T-helper 22 cell (primary cell): Measurements from ENCODE around the gene SLFN13.
"Not testable (repeated sequence)": the region's sequence is repeated elsewhere in the genome, so short reads cannot be mapped to it uniquely, and the experiment has no call there.

Source experiments
- DNase-seq: peaks from one replicate; pipeline ENCODE4 v3.0.0-alpha.2; 2020; ENCODE audit warnings: low read depth

SLFN13 gene

DNA sequence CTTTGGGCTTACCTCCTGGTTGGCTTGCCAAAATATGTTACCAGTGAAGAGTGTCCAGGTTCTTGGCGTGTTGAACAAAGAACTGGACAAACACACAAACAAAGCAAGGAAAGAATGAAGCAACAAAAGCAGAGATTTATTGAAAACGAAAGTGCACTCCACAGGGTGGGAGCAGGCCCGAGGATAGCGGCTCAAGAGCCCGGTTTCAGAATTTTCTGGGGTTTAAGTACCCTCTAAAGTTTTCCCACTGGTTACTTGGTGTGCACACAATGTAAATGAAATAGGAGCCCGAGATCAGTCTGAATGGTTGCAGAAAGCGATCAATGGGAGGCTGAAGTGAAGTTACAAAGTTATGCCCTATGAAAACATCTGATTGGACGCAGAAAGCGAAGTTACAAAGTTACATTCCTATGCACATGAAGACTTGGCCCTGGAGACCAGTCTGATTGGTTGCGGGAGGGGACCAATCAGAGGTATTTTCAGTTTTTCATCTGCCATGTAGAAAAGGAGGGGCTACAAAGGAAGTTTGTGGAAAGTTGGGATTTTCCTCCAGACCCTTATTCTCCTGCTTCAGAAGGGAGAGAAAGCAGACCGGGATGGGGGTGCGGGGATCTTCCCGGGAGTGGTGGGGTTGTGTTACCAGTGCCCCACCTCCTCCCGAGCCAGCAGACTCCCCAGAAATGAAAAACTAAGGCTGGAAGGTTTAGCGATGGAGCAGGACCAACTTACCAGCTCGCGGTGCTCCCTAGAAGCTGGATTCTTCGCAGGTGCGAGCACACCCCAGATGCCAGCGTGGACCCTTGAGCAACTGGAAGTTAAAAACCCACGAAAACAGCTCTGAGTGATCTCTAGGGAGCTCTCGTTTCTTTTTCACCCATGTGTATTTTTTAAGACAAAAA is 16.1 kb downstream of the SLFN13 start, which contains the start of gene SLFN12:
Gene SLFN12, minus strand, starts transcription at position 325 of the 899 bp plus-strand sequence. CDS start 9,472 bp downstream, outside the sequence.
- peak; percentile 45 for DNase-seq

GRCh38 chr17:35429702-35430101 is 18.9 kb downstream of the SLFN13 start:
- no peak for DNase-seq

DNA sequence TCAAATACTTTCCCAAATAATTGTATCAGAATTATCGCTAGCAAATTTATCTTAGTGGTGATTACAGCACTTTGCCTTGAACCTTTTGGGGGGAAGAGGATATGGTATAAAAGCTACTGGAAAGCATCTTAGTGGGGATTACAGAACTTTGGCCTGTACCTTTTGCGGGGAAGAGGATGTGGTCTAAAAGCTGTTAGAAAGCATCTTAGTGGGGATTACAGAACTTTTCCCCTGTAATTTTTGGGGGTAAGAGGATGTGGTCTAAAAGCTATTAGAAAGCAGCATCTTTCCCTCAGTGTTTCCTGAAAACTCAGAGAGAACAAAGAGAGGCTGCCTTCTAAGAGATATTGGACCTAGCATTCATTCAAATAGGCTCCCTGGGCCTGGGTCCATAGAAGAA is 20.3 kb downstream of the SLFN13 start:
- DNase-seq, result no peak

DNA sequence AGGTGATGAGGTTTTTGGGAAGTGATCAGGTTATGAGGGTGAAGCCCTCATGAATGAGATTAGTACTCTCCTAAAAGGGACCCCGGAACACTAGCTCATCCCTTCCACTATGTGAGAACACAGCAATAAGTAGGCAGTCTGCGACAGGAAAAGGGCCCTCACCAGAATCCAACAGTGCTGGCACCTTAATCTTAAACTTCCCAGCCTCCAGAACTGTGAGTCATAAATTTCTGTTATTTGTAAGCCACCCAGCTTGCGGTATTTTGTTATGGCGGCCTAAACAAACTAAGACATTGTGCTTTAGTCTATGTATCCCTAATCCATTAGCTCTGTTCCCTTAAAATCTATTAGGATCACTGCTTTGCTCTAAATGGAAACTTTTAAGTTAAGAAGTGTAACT is 24.8 kb downstream of the SLFN13 start:
- no peak for DNase-seq

- DNase-seq, result not testable (repeated sequence)
Observed at GRCh38 chr17:35421069-35421468, 27.5 kb downstream of the SLFN13 start.

DNA sequence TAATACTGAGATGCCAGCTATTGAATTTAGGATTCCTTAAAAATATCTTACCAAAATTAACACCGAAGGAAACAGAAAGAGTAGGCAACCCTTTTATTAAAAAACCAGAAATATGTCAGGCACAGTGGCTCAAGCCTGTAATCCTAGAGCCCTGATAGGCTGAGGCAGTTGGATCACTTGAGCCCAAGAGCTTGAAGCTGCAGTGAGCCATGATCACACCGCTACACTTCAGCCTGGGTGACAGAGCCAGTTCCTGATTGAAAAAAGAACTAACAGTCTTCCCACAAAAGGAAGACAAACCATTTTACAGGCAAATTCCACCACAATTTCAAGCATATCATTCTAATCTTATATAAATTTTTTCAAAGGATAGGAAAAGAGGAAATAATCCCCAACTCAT is 31.9 kb downstream of the SLFN13 start:
- no peak for DNase-seq

DNA sequence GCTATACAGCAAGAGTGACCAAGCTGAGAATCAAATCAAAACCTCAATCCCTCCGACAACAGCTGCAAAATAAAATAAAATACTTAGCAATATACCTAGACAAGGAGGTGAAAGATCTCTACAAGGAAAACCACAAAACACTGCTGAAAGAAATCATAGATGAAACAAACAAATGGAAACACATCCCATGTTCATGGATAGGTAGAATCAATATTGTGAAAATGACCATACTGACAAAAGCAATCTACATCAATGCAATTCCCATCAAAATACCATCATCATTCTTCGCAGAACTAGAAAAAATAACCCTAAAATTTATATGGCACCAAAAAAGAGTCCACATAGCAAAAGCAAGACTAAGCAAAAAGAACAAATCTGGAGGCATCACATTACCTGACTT is 33.9 kb downstream of the SLFN13 start:
- DNase-seq, result not testable (repeated sequence)

DNA sequence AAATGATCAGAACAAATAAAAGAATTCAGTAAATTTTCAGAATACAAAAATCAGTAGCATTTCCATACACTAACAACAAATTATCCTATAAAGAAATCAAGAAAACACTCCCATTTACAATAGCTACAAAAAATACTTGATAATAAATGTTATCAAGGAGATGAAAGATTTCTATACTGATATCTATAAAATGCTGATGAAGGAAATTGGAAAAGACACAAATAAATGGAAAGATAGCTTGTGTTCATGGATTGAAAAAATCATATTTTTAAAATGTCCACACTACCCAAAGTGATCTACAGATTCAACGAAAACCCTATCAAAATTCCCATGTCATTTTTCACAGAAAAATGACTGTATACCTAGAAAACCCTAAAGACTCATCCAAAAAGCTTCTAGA is 34.3 kb downstream of the SLFN13 start:
- no peak for DNase-seq

GRCh38 chr17:35407531-35407930 is 41.0 kb downstream of the SLFN13 start:
- no peak for DNase-seq

DNA sequence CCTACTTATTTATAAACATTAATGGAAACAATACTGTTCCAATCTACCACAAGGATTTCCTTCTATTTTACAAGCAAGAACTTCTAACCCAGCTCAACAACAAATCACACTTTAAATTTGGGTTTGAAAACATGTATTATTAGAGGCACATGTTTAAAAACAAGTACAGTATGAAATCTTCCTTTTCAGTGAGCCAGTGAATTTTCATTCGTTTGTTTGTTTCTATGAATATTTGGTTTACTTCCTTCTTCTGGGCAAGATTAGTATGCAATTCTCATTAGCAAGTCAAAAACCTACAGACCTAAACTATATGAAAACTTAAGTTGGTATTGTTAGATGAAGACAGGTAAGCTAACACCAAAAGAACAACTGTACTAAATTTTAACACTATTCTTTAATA is 42.0 kb downstream of the SLFN13 start:
- DNase-seq, result no peak

DNA sequence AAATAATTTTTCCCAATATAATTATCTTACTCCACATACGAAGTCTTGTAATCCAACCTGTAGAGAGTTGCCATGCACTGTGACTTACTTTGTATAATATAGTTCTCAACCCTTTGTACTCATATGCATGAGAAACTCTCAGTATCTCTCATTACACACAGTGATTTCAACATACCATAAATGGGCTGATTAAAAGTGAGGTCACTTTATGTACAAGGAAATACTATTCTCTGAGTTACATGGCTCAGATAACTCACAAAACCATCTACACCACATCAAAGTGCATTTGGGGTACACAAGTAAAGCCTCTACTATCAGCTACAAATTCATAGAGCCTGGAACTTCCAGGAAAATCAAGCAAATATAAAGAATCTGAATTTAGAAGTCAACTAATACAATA is 44.2 kb downstream of the SLFN13 start:
- no peak for DNase-seq

- not testable (repeated sequence) for DNase-seq
Observed at GRCh38 chr17:35393783-35394182, 54.8 kb downstream of the SLFN13 start.

GRCh38 chr17:35390663-35391062 is 57.9 kb downstream of the SLFN13 start:
- no peak for DNase-seq

GRCh38 chr17:35390156-35390555 is 58.4 kb downstream of the SLFN13 start:
- no peak for DNase-seq

DNA sequence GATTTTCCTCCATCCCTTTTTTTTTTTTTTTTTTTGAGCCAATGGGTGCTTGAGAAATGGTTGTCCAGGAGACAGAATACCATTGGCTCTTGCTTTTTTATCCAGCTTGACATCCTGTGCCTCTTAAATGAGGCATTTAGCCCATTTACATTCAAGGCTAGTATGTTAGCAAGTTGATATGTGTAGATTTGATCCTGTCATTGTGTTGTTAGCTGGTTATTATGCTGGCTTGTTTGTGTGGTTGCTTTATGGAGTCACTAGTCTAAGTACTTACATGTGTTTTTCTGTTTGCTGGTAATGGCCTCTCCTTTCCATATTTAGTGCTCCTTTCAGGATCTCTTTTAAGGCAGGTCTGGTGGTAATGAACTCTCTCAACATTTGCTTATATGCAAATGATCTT is 61.1 kb downstream of the SLFN13 start:
- DNase-seq, result no peak
